Nephron (organoid): Measurements from ENCODE around the gene JPH4.
A peak's percentile ranks its signal among the peaks of the same experiment; 100 is the strongest.

ENCODE experiments used
- H3K27ac Mint-ChIP-seq, 3 experiments: 2 replicates each; pipeline ENCODE4 v1.8.0; 2020; ENCODE audit warnings: mixed read lengths in 3 of 3, mild to moderate bottlenecking in 2 of 3, moderate library complexity in 1 of 3
- H3K27me3 Mint-ChIP-seq: 2 replicates; pipeline ENCODE4 v1.8.0; 2021; ENCODE audit warnings: low read depth, mild to moderate bottlenecking, moderate library complexity, mixed read lengths
- H3K36me3 Mint-ChIP-seq: 2 replicates; pipeline ENCODE4 v1.8.0; 2020; ENCODE audit warnings: low read depth, mixed read lengths
- H3K4me1 Mint-ChIP-seq: 2 replicates; pipeline ENCODE4 v1.8.0; 2020; ENCODE audit warnings: mixed read lengths
- H3K4me3 Mint-ChIP-seq, 3 experiments: 2 replicates each; pipeline ENCODE4 v1.8.0; 2020; ENCODE audit warnings: mild to moderate bottlenecking in 3 of 3, mixed read lengths in 3 of 3, moderate library complexity in 2 of 3
- H3K9me3 Mint-ChIP-seq: 2 replicates; pipeline ENCODE4 v1.8.0; 2020; ENCODE audit warnings: mixed read lengths
- CTCF ChIP-seq, 3 experiments: fragments of 200-600 bp; sonication (generic); IDR thresholded peaks; one replicate each; pipeline ENCODE4 v1.5.0; 2021; ENCODE audit warnings: antibody characterized with exemption in 3 of 3; ENCODE audit not compliant: unreplicated experiment in 3 of 3

Gene JPH4

GRCh38 chr14:23567186-23568020 is 11.2 kb downstream of the JPH4 start, which contains the start of gene AP1G2:
TSS of gene AP1G2 (minus strand) at chr14:23567791. CDS start at chr14:23567314, 477 bp downstream.
- peak within 1 kb of the TSS; percentile 86 to 98 (median 94) for H3K27ac Mint-ChIP-seq

GRCh38 chr14:23566778-23567185 is 11.8 kb downstream of the JPH4 start:
- Mint-ChIP-seq H3K9me3 (no peaks in the 10 kb centered on the region), H3K4me1 (peaks cover 30% of the 10 kb centered on the region), H3K27me3 (peaks cover 4% of the 10 kb centered on the region), H3K36me3 (peaks cover 13% of the 10 kb centered on the region), H3K27ac (peak overlapping the region; percentile 86 to 98 (median 94)), H3K4me3 (peak overlapping the region; percentile 95 to 99 (median 99))
- TF ChIP-seq CTCF (IDR thresholded peaks at IDR 0.05; ENCODE audit: unreplicated experiment in 3 of 3): peak in 1 of 3 experiments; percentile 17

More at GRCh38 chr14:23567186-23568020, 11.2 kb downstream of the JPH4 start, which contains the start of gene AP1G2:
- H3K36me3 Mint-ChIP-seq: peaks cover 12% of the 10 kb centered on the region
- H3K4me1 Mint-ChIP-seq: peaks cover 36% of the 10 kb centered on the region
- H3K4me3 Mint-ChIP-seq: peak within 1 kb of the TSS; percentile 95 to 99 (median 99)
- H3K9me3 Mint-ChIP-seq: no peaks in the 10 kb centered on the region
- peaks cover 10% of the 10 kb centered on the region for H3K27me3 Mint-ChIP-seq
- no peak for TF ChIP-seq CTCF (IDR thresholded peaks at IDR 0.05; ENCODE audit: unreplicated experiment in 3 of 3)

GRCh38 chr14:23566112-23566777 is 12.3 kb downstream of the JPH4 start:
- H3K4me1 Mint-ChIP-seq: peaks cover 29% of the 10 kb centered on the region

GRCh38 chr14:23565626-23566025 is 13.0 kb downstream of the JPH4 start:
- Mint-ChIP-seq H3K27me3 (peaks cover 3% of the 10 kb centered on the region), H3K27ac (no peak overlapping the region), H3K4me1 (peaks cover 29% of the 10 kb centered on the region), H3K4me3 (peak overlapping the region; percentile 41 to 99 (median 99)), H3K36me3 (peaks cover 21% of the 10 kb centered on the region), H3K9me3 (no peaks in the 10 kb centered on the region)
- TF ChIP-seq CTCF (IDR thresholded peaks at IDR 0.05; ENCODE audit: unreplicated experiment in 3 of 3): no peak

More at GRCh38 chr14:23566112-23566777, 12.3 kb downstream of the JPH4 start:
- Mint-ChIP-seq H3K27ac (peak overlapping the region; percentile 86 to 98 (median 94)), H3K9me3 (no peaks in the 10 kb centered on the region), H3K27me3 (peaks cover 3% of the 10 kb centered on the region), H3K4me3 (peak overlapping the region; percentile 95 to 99 (median 99)), H3K36me3 (peaks cover 17% of the 10 kb centered on the region)
- TF ChIP-seq CTCF (IDR thresholded peaks at IDR 0.05; ENCODE audit: unreplicated experiment in 3 of 3): no peak

- TF ChIP-seq CTCF (IDR thresholded peaks at IDR 0.05; ENCODE audit: unreplicated experiment in 3 of 3): no peak
- Mint-ChIP-seq H3K36me3 (peaks cover 21% of the 10 kb centered on the region), H3K4me1 (peaks cover 29% of the 10 kb centered on the region), H3K9me3 (no peaks in the 10 kb centered on the region), H3K27me3 (peaks cover 3% of the 10 kb centered on the region), H3K4me3 (peak overlapping the region; percentile 33 to 63 (median 52)), H3K27ac (no peak overlapping the region)
Observed at GRCh38 chr14:23564876-23565275, 13.7 kb downstream of the JPH4 start.
